Thyroid gland (tissue), 4 donors: ENCODE data around the gene TRIM52. TPM values are rescaled to one million over a fixed set of nuclear protein-coding genes. Genes with fewer than 3 reads are reported as not detected.
A peak's percentile ranks its signal among the peaks of the same experiment; 100 is the strongest.
"Not testable (repeated sequence)": the region's sequence is repeated elsewhere in the genome, so short reads cannot be mapped to it uniquely, and the experiment has no call there.

Experiments
- DNase-seq, 2 donors: peaks; one replicate each; pipeline ENCODE4 v3.0.0-alpha.2; 2019
- H3K27ac ChIP-seq, 3 donors: fragments of 200-600 bp; sonication (generic); 1 replicate in 2 of 3; 2 replicates in 1 of 3; pipeline ENCODE4 v1.5.1; 2016 to 2019; ENCODE audit warnings: mild to moderate bottlenecking in 1 of 3, moderate library complexity in 1 of 3
- H3K27me3 ChIP-seq: fragments of 200-600 bp; sonication (generic); one replicate; pipeline ENCODE4 v1.5.1; 2019
- H3K36me3 ChIP-seq, 2 donors: fragments of 200-600 bp; sonication (generic); one replicate each; pipeline ENCODE4 v1.5.1; 2016 to 2019
- H3K4me1 ChIP-seq, 2 donors: fragments of 200-600 bp; sonication (generic); one replicate each; pipeline ENCODE4 v1.5.1; 2017 to 2019
- H3K4me3 ChIP-seq, 3 donors: fragments of 200-600 bp; sonication (generic); replicated peaks in 1 of 3; 1 replicate in 2 of 3; 2 replicates in 1 of 3; pipeline ENCODE4 v1.5.1; 2016; ENCODE audit warnings: mild to moderate bottlenecking in 1 of 3
- H3K9me3 ChIP-seq: fragments of 200-600 bp; sonication (generic); one replicate; pipeline ENCODE4 v1.5.1; 2017
- CTCF ChIP-seq, 6 experiments: fragments of 200-600 bp in 3 of 6; fragments of 450-650 bp in 3 of 6; sonication (generic) in 3 of 6; IDR thresholded peaks; one replicate each; pipeline ENCODE4 v1.5.1; 2016 to 2019; ENCODE audit warnings: antibody characterized with exemption in 6 of 6, mild to moderate bottlenecking in 2 of 6, inconsistent platforms in 1 of 6, moderate library complexity in 1 of 6
- POLR2A ChIP-seq, 2 donors: fragments of 450-650 bp; IDR thresholded peaks; one replicate each; pipeline ENCODE4 v1.6.1; 2017; ENCODE audit warnings: antibody characterized with exemption in 2 of 2, mild to moderate bottlenecking in 2 of 2, moderate library complexity in 1 of 2
- WGBS, 2 donors: methylation state at CpG; one replicate each; pipeline ENCODE4 v1.1.5; 2017; 5-methylcytosine and 5-hydroxymethylcytosine counted together
- intact Hi-C: fragments of 100-400 bp; cut with DNase I; formaldehyde crosslinking; loops from one replicate; pipeline ENCODE4 v1.15.1; 2023
- total RNA-seq, 4 donors: library from RNA; depleted of rRNA; stranded (reverse); fragments of >200 nt; gene quantifications; one replicate each; pipeline ENCODE4 v1.2.3, GENCODE V29; 2016

The TRIM52 gene
- total RNA-seq, 4 donors from 2014 or later = 14.8 to 30.8 (median 23.8) TPM

DNA sequence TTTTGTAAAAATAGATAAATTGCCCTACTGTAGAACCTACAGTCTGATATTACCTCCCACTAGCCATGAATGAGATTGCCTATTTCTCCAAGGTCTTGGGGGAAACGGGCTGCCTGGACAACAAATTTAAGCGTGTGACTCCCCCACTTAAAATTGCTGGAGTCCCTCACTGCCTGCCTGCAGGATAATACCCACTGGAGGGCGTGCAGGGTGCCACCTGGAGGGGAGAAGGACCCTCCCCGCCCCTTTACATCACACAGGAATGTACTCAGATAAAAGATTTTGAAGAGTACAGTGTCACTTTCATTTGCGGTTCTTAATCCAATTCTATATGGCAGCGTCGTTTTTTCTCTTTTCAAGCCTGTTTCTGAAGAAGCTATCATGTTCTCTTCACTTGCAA, 49.7 kb downstream of the TRIM52 start:
- WGBS, 2 donors = 62 to 65% methylated on average over 7 of the region's 7 CpGs
- TF ChIP-seq POLR2A (IDR thresholded peaks at IDR 0.05) (no peak), CTCF (IDR thresholded peaks at IDR 0.05) (no peak)
- DNase-seq = no peak
- intact Hi-C loops = no loop called here
- Histone ChIP-seq H3K27ac (no peak overlapping the region), H3K27me3 (no peaks in the 10 kb centered on the region), H3K4me1 (peaks cover 3 to 9% of the 10 kb centered on the region in 2 donors), H3K36me3 (no peaks in the 10 kb centered on the region), H3K9me3 (no peaks in the 10 kb centered on the region), H3K4me3 (no peak overlapping the region)

- H3K4me1 ChIP-seq = peaks cover 8 to 12% of the 10 kb centered on the region in 2 donors
- WGBS, 2 donors = 79 to 80% methylated on average over 17 of the region's 17 CpGs
- intact Hi-C loops, DNase-seq, H3K9me3 ChIP-seq, H3K27ac ChIP-seq, H3K27me3 ChIP-seq, H3K4me3 ChIP-seq, H3K36me3 ChIP-seq: not testable (repeated sequence)
Measured at GRCh38 chr5:181210698-181211097, 50.2 kb downstream of the TRIM52 start.

DNA sequence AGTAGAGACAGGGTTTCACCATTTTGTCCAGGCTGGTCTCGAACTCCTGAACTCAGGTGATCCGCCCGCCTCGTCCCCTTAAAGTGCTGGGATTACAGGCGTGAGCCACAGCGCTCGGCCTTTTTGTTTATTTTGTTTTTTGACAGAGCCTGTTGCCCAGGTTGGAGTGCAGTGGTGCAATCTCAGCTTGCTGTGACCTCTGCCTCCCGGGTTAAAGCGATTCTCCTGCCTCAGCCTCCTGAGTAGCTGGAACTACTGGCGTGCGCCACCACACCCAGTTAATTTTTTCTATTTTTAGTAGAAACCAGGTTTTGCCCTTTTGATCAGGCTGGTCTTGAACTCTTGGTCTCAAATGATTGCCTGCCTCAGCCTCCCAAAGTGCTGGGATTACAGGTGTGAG, 50.8 kb downstream of the TRIM52 start:
- H3K4me1 ChIP-seq = peaks cover 12 to 16% of the 10 kb centered on the region in 2 donors
- H3K4me3 ChIP-seq, H3K27ac ChIP-seq, DNase-seq, H3K36me3 ChIP-seq, intact Hi-C loops, H3K9me3 ChIP-seq, H3K27me3 ChIP-seq: not testable (repeated sequence)
- WGBS, 2 donors = 80 to 84% methylated on average over 11 of the region's 11 CpGs

DNA sequence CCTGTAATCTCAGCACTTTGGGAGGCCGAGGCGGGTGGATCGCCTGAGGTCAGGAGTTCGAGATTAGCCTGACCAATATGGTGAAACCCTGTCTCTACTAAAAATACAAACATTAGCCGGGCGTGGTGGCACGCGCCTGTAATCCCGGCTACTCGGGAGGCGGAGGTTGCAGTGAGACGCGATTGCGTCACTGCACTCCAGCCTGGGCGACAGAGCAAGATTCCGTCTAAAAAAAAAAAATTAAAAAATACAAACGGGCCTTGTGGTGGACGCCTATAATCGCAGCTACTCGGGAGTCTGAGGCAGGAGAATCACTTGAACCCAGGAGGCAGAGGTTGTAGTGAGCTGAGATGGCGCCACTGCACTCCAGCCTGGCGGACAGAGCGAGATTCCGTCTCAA, 51.9 kb downstream of the TRIM52 start:
- 83 to 89% methylated on average over 24 of the region's 24 CpGs for WGBS, 2 donors
- H3K4me1 ChIP-seq = peaks cover 12 to 16% of the 10 kb centered on the region in 2 donors
- intact Hi-C loops, H3K4me3 ChIP-seq, H3K27ac ChIP-seq, DNase-seq, H3K27me3 ChIP-seq, H3K9me3 ChIP-seq, H3K36me3 ChIP-seq: not testable (repeated sequence)

GRCh38 chr5:181207960-181208253, 53.0 kb downstream of the TRIM52 start:
- intact Hi-C loops = no loop called here
- H3K4me1 ChIP-seq = peaks cover 12 to 16% of the 10 kb centered on the region in 2 donors
- no peaks in the 10 kb centered on the region for H3K36me3 ChIP-seq
- no peak for DNase-seq
- WGBS, 2 donors = 50 to 57% methylated on average over 3 of the region's 3 CpGs
- H3K27ac ChIP-seq = peak overlapping the region in 1 of 3 donors; percentile 68
- no peaks in the 10 kb centered on the region for H3K27me3 ChIP-seq
- H3K9me3 ChIP-seq = no peaks in the 10 kb centered on the region
- no peak overlapping the region for H3K4me3 ChIP-seq
- TF ChIP-seq CTCF (IDR thresholded peaks at IDR 0.05) (no peak), POLR2A (IDR thresholded peaks at IDR 0.05) (no peak)

DNA sequence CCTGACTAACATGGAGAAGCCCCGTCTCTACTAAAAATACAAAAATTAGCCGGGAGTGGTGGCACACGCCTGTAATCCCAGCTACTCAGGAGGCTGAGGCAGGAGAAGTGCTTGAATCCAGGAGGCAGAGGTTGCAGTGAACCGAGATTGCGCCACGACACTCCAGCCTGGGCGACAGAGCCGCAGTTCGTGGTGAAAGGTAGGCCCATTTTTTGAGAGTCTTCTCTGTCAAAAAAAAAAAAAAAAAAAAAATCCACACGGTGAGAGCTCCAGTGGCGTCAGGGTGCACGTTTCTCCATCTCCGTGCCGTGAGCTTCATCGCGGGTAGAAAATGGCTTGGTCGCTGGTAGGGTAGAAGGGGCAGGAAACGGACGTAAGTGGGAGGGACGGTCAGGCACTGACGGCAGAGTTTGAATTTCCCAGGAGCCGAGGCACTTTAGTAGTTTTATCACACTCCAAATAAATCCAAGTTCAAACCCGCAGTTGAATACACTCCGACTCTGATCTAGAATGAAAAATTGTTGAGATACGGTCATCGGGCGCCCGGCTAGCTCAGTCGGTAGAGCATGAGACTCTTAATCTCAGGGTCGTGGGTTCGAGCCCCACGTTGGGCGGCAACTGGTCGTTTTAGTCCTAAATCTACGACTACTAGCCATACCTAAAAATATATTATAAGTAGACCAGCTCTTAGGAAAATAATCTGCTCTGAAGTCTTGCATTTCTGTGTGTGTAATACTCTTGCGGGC, 53.6 kb downstream of the TRIM52 start:
- 2 to 3% methylated on average over 36 of the region's 36 CpGs for WGBS, 2 donors
- Histone ChIP-seq H3K4me3 (peak overlapping the region in 2 of 3 donors; percentile 38 to 60), H3K27me3 (no peaks in the 10 kb centered on the region), H3K4me1 (peaks cover 12 to 16% of the 10 kb centered on the region in 2 donors), H3K27ac (peak overlapping the region; percentile 68 to 83 (median 70)), H3K36me3 (no peaks in the 10 kb centered on the region), H3K9me3 (no peaks in the 10 kb centered on the region)
- DNase-seq = peak; percentile 68 to 72
- intact Hi-C loops = no loop called here
- peak in 1 of 2 donors; percentile 19 for TF ChIP-seq POLR2A (IDR thresholded peaks at IDR 0.05)
- no peak for TF ChIP-seq CTCF (IDR thresholded peaks at IDR 0.05)
